Measurements from ENCODE around the gene TAS1R1. TPM values are rescaled to one million over a fixed set of nuclear protein-coding genes. Genes with fewer than 3 reads are reported as not detected.

The TAS1R1 gene
- total and polyA plus RNA-seq, 9 of the 15 experiments (the other 6 are each of a cell fraction or from before 2014, with no cell fraction given), result 0.06 TPM; not detected in 8

- TF ChIP-seq KLF13 (tag; IDR thresholded peaks at IDR 0.05; ENCODE audit: borderline replicate concordance, low read depth) (0 out of 2 replicates have a peak, but pooled peaks have one; percentile 13), LEF1 (IDR thresholded peaks at IDR 0.05) (no peak), POLR2A (conservative IDR thresholded peaks at IDR 0.05) (no peak), E2F5 (CRISPR knock-in tag; IDR thresholded peaks at IDR 0.05) (no peak), ZNF583 (CRISPR knock-in tag; IDR thresholded peaks at IDR 0.05) (no peak), ATF7 (IDR thresholded peaks at IDR 0.05) (peak; percentile 72; the same call in 1 of the 2 replicates), CXXC5 (CRISPR knock-in tag; IDR thresholded peaks at IDR 0.05) (peak; percentile 18; the same call in 1 of the 2 replicates), ESRRA (IDR thresholded peaks at IDR 0.05; ENCODE audit: borderline replicate concordance, low read depth) (no peak), ZNF23 (CRISPR knock-in tag; IDR thresholded peaks at IDR 0.05) (no peak), NFE2 (IDR thresholded peaks at IDR 0.05; ENCODE audit: low read depth) (peak; percentile 84), MLLT1 (IDR thresholded peaks at IDR 0.05) (no peak), TOE1 (IDR thresholded peaks at IDR 0.05; ENCODE audit: borderline replicate concordance) (no peak), TOE1 (CRISPR knock-in tag; IDR thresholded peaks at IDR 0.05; ENCODE audit: borderline replicate concordance, low read depth) (no peak), RB1 (IDR thresholded peaks at IDR 0.05; ENCODE audit: low read depth) (peak; percentile 9; the same call in 1 of the 2 replicates), CREB1 (IDR thresholded peaks at IDR 0.05) (no peak), CREB1 (CRISPR knock-in tag; IDR thresholded peaks at IDR 0.05) (peak; percentile 40; the same call in 1 of the 2 replicates), ZNF263 (CRISPR knock-in tag; IDR thresholded peaks at IDR 0.05; ENCODE audit: borderline replicate concordance) (peak; percentile 81), SRF (CRISPR knock-in tag; IDR thresholded peaks at IDR 0.05) (no peak), MCM3 (IDR thresholded peaks at IDR 0.05) (no peak), TFAP4 (CRISPR knock-in tag; IDR thresholded peaks at IDR 0.05; ENCODE audit: borderline replicate concordance) (peak; percentile 78), TCF7 (IDR thresholded peaks at IDR 0.05; ENCODE audit: borderline replicate concordance) (no peak), AFF1 (IDR thresholded peaks at IDR 0.05; ENCODE audit: low read depth in 1 of 2, partially characterized antibody in 2 of 2) (no peak)
Measured at GRCh38 chr1:6581561-6582305, 26.6 kb downstream of the TAS1R1 start (continued).
